Sigmoid colon (tissue), 4 donors: ENCODE results near the gene BCAS4.
A peak's percentile ranks its signal among the peaks of the same experiment; 100 is the strongest.

Experiments
- EP300 ChIP-seq, 4 donors: sonication (generic); formaldehyde crosslinking; IDR thresholded peaks; one replicate each; pipeline ENCODE4 v1.6.1; 2017; ENCODE audit warnings: antibody characterized with exemption in 4 of 4
- POLR2A ChIP-seq, 2 donors: fragments of 450-650 bp; IDR thresholded peaks; one replicate each; pipeline ENCODE4 v1.6.1; 2016; ENCODE audit warnings: antibody characterized with exemption in 2 of 2, mild to moderate bottlenecking in 2 of 2, moderate library complexity in 2 of 2
- POLR2AphosphoS5 ChIP-seq, 4 donors: sonication (generic); formaldehyde crosslinking; IDR thresholded peaks; one replicate each; pipeline ENCODE4 v1.6.1; 2017; ENCODE audit warnings: antibody characterized with exemption in 4 of 4
- TF ChIP-seq, protein P1 (sequence below), 4 experiments: fragments of 450-650 bp in 3 of 4; fragments of 200-600 bp in 1 of 4; IDR thresholded peaks; one replicate each; pipeline ENCODE4 v1.5.1; 2016 to 2019; ENCODE audit warnings: antibody characterized with exemption in 4 of 4, mild to moderate bottlenecking in 3 of 4, moderate library complexity in 2 of 4

GRCh38 chr20:50762435-50763220, 32.2 kb upstream of the BCAS4 start:
- TF ChIP-seq EP300 (IDR thresholded peaks at IDR 0.05) (peak in 2 of 4 donors; percentile 36 to 64), POLR2AphosphoS5 (IDR thresholded peaks at IDR 0.05) (peak; percentile 59 to 82 (median 68)), POLR2A (IDR thresholded peaks at IDR 0.05) (no peak)
- TF ChIP-seq, protein P1, sequence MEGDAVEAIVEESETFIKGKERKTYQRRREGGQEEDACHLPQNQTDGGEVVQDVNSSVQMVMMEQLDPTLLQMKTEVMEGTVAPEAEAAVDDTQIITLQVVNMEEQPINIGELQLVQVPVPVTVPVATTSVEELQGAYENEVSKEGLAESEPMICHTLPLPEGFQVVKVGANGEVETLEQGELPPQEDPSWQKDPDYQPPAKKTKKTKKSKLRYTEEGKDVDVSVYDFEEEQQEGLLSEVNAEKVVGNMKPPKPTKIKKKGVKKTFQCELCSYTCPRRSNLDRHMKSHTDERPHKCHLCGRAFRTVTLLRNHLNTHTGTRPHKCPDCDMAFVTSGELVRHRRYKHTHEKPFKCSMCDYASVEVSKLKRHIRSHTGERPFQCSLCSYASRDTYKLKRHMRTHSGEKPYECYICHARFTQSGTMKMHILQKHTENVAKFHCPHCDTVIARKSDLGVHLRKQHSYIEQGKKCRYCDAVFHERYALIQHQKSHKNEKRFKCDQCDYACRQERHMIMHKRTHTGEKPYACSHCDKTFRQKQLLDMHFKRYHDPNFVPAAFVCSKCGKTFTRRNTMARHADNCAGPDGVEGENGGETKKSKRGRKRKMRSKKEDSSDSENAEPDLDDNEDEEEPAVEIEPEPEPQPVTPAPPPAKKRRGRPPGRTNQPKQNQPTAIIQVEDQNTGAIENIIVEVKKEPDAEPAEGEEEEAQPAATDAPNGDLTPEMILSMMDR (IDR thresholded peaks at IDR 0.05) = no peak
